GM21737 (cell line): ENCODE measurements around the gene TMEM9B.
A peak's percentile ranks its signal among the peaks of the same experiment; 100 is the strongest.
"Not testable (repeated sequence)": the region's sequence is repeated elsewhere in the genome, so short reads cannot be mapped to it uniquely, and the experiment has no call there.

Source experiments
- ATAC-seq: cut with Tn5 transposase; IDR thresholded peaks from one replicate; pipeline ENCODE4 v1.9.1; 2021; ENCODE audit warnings: mild to moderate bottlenecking, moderate library complexity; ENCODE audit not compliant: unreplicated experiment

TMEM9B gene

GRCh38 chr11:8964324-8965320, at the start of gene TMEM9B:
TSS of gene TMEM9B (minus strand) at chr11:8964442. CDS start at chr11:8964313, 129 bp downstream.
- ATAC-seq, result peak; percentile 77

GRCh38 chr11:9013373-9013772, 49.1 kb upstream of the TMEM9B start:
- ATAC-seq, result no peak

- not testable (repeated sequence) for ATAC-seq
Observed at GRCh38 chr11:9009538-9009937, 45.3 kb upstream of the TMEM9B start.

GRCh38 chr11:9008661-9009060, 44.4 kb upstream of the TMEM9B start:
- no peak for ATAC-seq

- ATAC-seq, result no peak
Observed at GRCh38 chr11:9008011-9008550, 43.8 kb upstream of the TMEM9B start.

GRCh38 chr11:9005087-9005486, 40.8 kb upstream of the TMEM9B start:
- ATAC-seq, result no peak

- no peak for ATAC-seq
Observed at GRCh38 chr11:9004183-9004926, 40.1 kb upstream of the TMEM9B start.

- ATAC-seq, result no peak
Observed at GRCh38 chr11:9003573-9004182, 39.4 kb upstream of the TMEM9B start, which contains the start of gene NRIP3. TSS of gene NRIP3 (minus strand) at chr11:9004001. CDS start at chr11:9003935, 66 bp downstream.

- no peak for ATAC-seq
Observed at GRCh38 chr11:9002920-9003572, 38.8 kb upstream of the TMEM9B start.

GRCh38 chr11:9001736-9002135, 37.5 kb upstream of the TMEM9B start:
- ATAC-seq, result no peak

GRCh38 chr11:8998017-8998416, 33.8 kb upstream of the TMEM9B start:
- no peak for ATAC-seq

- ATAC-seq, result no peak
Observed at GRCh38 chr11:8997451-8997850, 33.2 kb upstream of the TMEM9B start.

- no peak for ATAC-seq
Observed at GRCh38 chr11:8989453-8989852, 25.2 kb upstream of the TMEM9B start.

- no peak for ATAC-seq
Observed at GRCh38 chr11:8988329-8989234, 24.3 kb upstream of the TMEM9B start.

- no peak for ATAC-seq
Observed at GRCh38 chr11:8987446-8987845, 23.2 kb upstream of the TMEM9B start.

- ATAC-seq, result not testable (repeated sequence)
Observed at GRCh38 chr11:8986772-8987171, 22.5 kb upstream of the TMEM9B start.

GRCh38 chr11:8985462-8985861, 21.2 kb upstream of the TMEM9B start:
- no peak for ATAC-seq

- ATAC-seq, result no peak
Observed at GRCh38 chr11:8983552-8983951, 19.3 kb upstream of the TMEM9B start.

- no peak for ATAC-seq
Observed at GRCh38 chr11:8980485-8980884, 16.2 kb upstream of the TMEM9B start.
